ENCODE results near the gene SYNGR1.

Gene SYNGR1

GRCh38 chr22:39423976-39424375 lies 74.2 kb downstream of the SYNGR1 start:
- FAIRE-seq (no peak), DNase-seq (ENCODE audit: insufficient read length, low spot score) (no peak)
- TF ChIP-seq POLR2A (IDR thresholded peaks at IDR 0.05; ENCODE audit: low read depth, low read length) = no peak

- no peak for TF ChIP-seq POLR2A (IDR thresholded peaks at IDR 0.05; ENCODE audit: low read depth, low read length)
- FAIRE-seq (no peak), DNase-seq (ENCODE audit: insufficient read length, low spot score) (no peak)
These were observed 76.7 kb downstream of the SYNGR1 start for GRCh38 chr22:39426380-39427043.

- FAIRE-seq (no peak), DNase-seq (ENCODE audit: insufficient read length, low spot score) (no peak)
- no peak for TF ChIP-seq POLR2A (IDR thresholded peaks at IDR 0.05; ENCODE audit: low read depth, low read length)
These were observed 78.2 kb downstream of the SYNGR1 start for GRCh38 chr22:39427751-39428596.

- FAIRE-seq (no peak), DNase-seq (ENCODE audit: insufficient read length, low spot score) (no peak)
- no peak for TF ChIP-seq POLR2A (IDR thresholded peaks at IDR 0.05; ENCODE audit: low read depth, low read length)
These were observed 78.8 kb downstream of the SYNGR1 start for GRCh38 chr22:39428597-39429071.

- no peak for FAIRE-seq
- no peak for TF ChIP-seq POLR2A (IDR thresholded peaks at IDR 0.05; ENCODE audit: low read depth, low read length)
- DNase-seq (ENCODE audit: insufficient read length, low spot score) = no peak
These were observed 79.4 kb downstream of the SYNGR1 start for GRCh38 chr22:39429186-39429585.

GRCh38 chr22:39429916-39430575 lies 80.3 kb downstream of the SYNGR1 start:
- no peak for TF ChIP-seq POLR2A (IDR thresholded peaks at IDR 0.05; ENCODE audit: low read depth, low read length)
- FAIRE-seq = no peak
- no peak for DNase-seq (ENCODE audit: insufficient read length, low spot score)

GRCh38 chr22:39430576-39431150 lies 80.9 kb downstream of the SYNGR1 start:
- TF ChIP-seq POLR2A (IDR thresholded peaks at IDR 0.05; ENCODE audit: low read depth, low read length) = no peak
- DNase-seq (ENCODE audit: insufficient read length, low spot score) (no peak), FAIRE-seq (no peak)

GRCh38 chr22:39431216-39431801 lies 81.5 kb downstream of the SYNGR1 start:
- DNase-seq (ENCODE audit: insufficient read length, low spot score) (no peak), FAIRE-seq (no peak)
- no peak for TF ChIP-seq POLR2A (IDR thresholded peaks at IDR 0.05; ENCODE audit: low read depth, low read length)

GRCh38 chr22:39431821-39432251 lies 82.0 kb downstream of the SYNGR1 start:
- TF ChIP-seq POLR2A (IDR thresholded peaks at IDR 0.05; ENCODE audit: low read depth, low read length) = no peak
- FAIRE-seq = no peak
- DNase-seq (ENCODE audit: insufficient read length, low spot score) = no peak

GRCh38 chr22:39432361-39432811 lies 82.6 kb downstream of the SYNGR1 start:
- DNase-seq (ENCODE audit: insufficient read length, low spot score) (no peak), FAIRE-seq (no peak)
- TF ChIP-seq POLR2A (IDR thresholded peaks at IDR 0.05; ENCODE audit: low read depth, low read length) = no peak

- no peak for FAIRE-seq
- no peak for DNase-seq (ENCODE audit: insufficient read length, low spot score)
- TF ChIP-seq POLR2A (IDR thresholded peaks at IDR 0.05; ENCODE audit: low read depth, low read length) = no peak
These were observed 83.9 kb downstream of the SYNGR1 start for GRCh38 chr22:39433476-39434242.

- TF ChIP-seq POLR2A (IDR thresholded peaks at IDR 0.05; ENCODE audit: low read depth, low read length) = no peak
- DNase-seq (ENCODE audit: insufficient read length, low spot score) (no peak), FAIRE-seq (no peak)
These were observed 84.5 kb downstream of the SYNGR1 start for GRCh38 chr22:39434243-39434653.

GRCh38 chr22:39434721-39435120 lies 84.9 kb downstream of the SYNGR1 start:
- no peak for DNase-seq (ENCODE audit: insufficient read length, low spot score)
- no peak for FAIRE-seq
- TF ChIP-seq POLR2A (IDR thresholded peaks at IDR 0.05; ENCODE audit: low read depth, low read length) = no peak
